Liver (tissue), 9 donors: ENCODE data around the gene RUSC1. TPM values are rescaled to one million over a fixed set of nuclear protein-coding genes. Genes with fewer than 3 reads are reported as not detected.
A peak's percentile ranks its signal among the peaks of the same experiment; 100 is the strongest.

ENCODE experiments used
- DNase-seq: peaks from one replicate; pipeline ENCODE4 v3.0.0-alpha.2; 2017; ENCODE audit warnings: low spot score
- H3K27ac ChIP-seq, 2 donors: one replicate each; pipeline ENCODE4 v1.7.0; 2013; ENCODE audit warnings: inconsistent platforms in 2 of 2, low read length in 2 of 2, control low read depth in 1 of 2, low read depth in 1 of 2, mild to moderate bottlenecking in 1 of 2
- H3K27me3 ChIP-seq, 4 donors: one replicate each; pipeline versions ENCODE4 v1.6.1 to v1.7.0; 2013; ENCODE audit warnings: low read length in 3 of 4, inconsistent platforms in 1 of 4, mild to moderate bottlenecking in 1 of 4, moderate library complexity in 1 of 4; ENCODE audit not compliant: control insufficient read depth in 4 of 4, insufficient read depth in 4 of 4
- H3K36me3 ChIP-seq, 4 donors: one replicate each; pipeline versions ENCODE4 v1.6.1 to v1.7.0; 2013; ENCODE audit warnings: low read length in 3 of 4, mild to moderate bottlenecking in 3 of 4, low read depth in 1 of 4, moderate library complexity in 1 of 4; ENCODE audit not compliant: control insufficient read depth in 4 of 4, insufficient read depth in 3 of 4
- H3K4me1 ChIP-seq, 4 donors: one replicate each; pipeline versions ENCODE4 v1.6.1 to v1.7.0; 2013; ENCODE audit warnings: low read length in 3 of 4, mild to moderate bottlenecking in 3 of 4, moderate library complexity in 1 of 4; ENCODE audit not compliant: control insufficient read depth in 4 of 4, insufficient read depth in 4 of 4
- H3K4me3 ChIP-seq, 3 donors: one replicate each; pipeline versions ENCODE4 v1.6.1 to v1.7.0; 2013; ENCODE audit warnings: low read length in 3 of 3, control low read depth in 1 of 3, low read depth in 1 of 3, mild to moderate bottlenecking in 1 of 3
- H3K9ac ChIP-seq, 2 donors: one replicate each; pipeline ENCODE4 v1.7.0; 2013; ENCODE audit warnings: low read length in 2 of 2, mild to moderate bottlenecking in 2 of 2, moderate library complexity in 2 of 2, control low read depth in 1 of 2, low read depth in 1 of 2
- H3K9me3 ChIP-seq, 4 donors: one replicate each; pipeline versions ENCODE4 v1.6.1 to v1.7.0; 2013; ENCODE audit warnings: low read length in 3 of 4; ENCODE audit not compliant: control insufficient read depth in 4 of 4
- EGR1 ChIP-seq, 2 donors: IDR thresholded peaks; 2 replicates each; pipeline ENCODE4 v1.6.1; 2016 to 2018; ENCODE audit warnings: antibody characterized with exemption in 2 of 2, low read depth in 2 of 2
- FOXA1 ChIP-seq: IDR thresholded peaks from 2 replicates; pipeline ENCODE4 v1.6.1; 2016; ENCODE audit warnings: antibody characterized with exemption
- GABPA ChIP-seq, 2 donors: IDR thresholded peaks in 1 of 2; conservative IDR thresholded peaks in 1 of 2; 2 replicates each; pipeline ENCODE4 v1.6.1; 2016; ENCODE audit warnings: antibody characterized with exemption in 2 of 2, mild to moderate bottlenecking in 1 of 2, moderate library complexity in 1 of 2
- NR2F2 ChIP-seq: IDR thresholded peaks from 2 replicates; pipeline ENCODE4 v1.6.1; 2016; ENCODE audit warnings: antibody characterized with exemption
- RAD21 ChIP-seq, 2 donors: IDR thresholded peaks; 2 replicates each; pipeline ENCODE4 v1.6.1; 2016; ENCODE audit warnings: antibody characterized with exemption in 2 of 2, mild to moderate bottlenecking in 2 of 2
- RXRA ChIP-seq, 2 donors: IDR thresholded peaks; 2 replicates each; pipeline ENCODE4 v1.6.1; 2017 to 2018; ENCODE audit warnings: antibody characterized with exemption in 2 of 2, mild to moderate bottlenecking in 1 of 2
- SP1 ChIP-seq: IDR thresholded peaks from 2 replicates; pipeline ENCODE4 v1.6.1; 2018; ENCODE audit warnings: antibody characterized with exemption, mild to moderate bottlenecking
- TAF1 ChIP-seq: conservative IDR thresholded peaks from 2 replicates; pipeline ENCODE4 v1.6.1; 2016; ENCODE audit warnings: antibody characterized with exemption, mild to moderate bottlenecking
- YY1 ChIP-seq: IDR thresholded peaks from 2 replicates; pipeline ENCODE4 v1.6.1; 2016; ENCODE audit warnings: antibody characterized with exemption, mild to moderate bottlenecking
- WGBS: extraction: QIAGEN DNeasy Blood & Tissue Kit; methylation state at CpG from one replicate; pipeline ENCODE4 v1.1.7; 2013; 5-methylcytosine and 5-hydroxymethylcytosine counted together
- polyA plus RNA-seq, 2 donors: library from polyadenylated mRNA; stranded (reverse) in 1 of 2; unstranded in 1 of 2; fragments of 200-250 nt in 1 of 2; fragments of >200 nt in 1 of 2; fragmentation: Nextera tagmentation in 1 of 2; extraction: Ambion mirVana in 1 of 2; gene quantifications; one replicate each; pipeline versions ENCODE4 v1.2.1 to v1.2.3, GENCODE V29; 2013 to 2015
- total RNA-seq, 2 donors: library from RNA; depleted of rRNA; stranded (reverse); fragments of >200 nt; gene quantifications; one replicate each; pipeline ENCODE4 v1.2.3, GENCODE V29; 2014
- TF ChIP-seq, protein P1 (sequence below): IDR thresholded peaks from 2 replicates; pipeline ENCODE4 v1.6.1; 2016; ENCODE audit warnings: antibody characterized with exemption, mild to moderate bottlenecking
- TF ChIP-seq, protein P2 (sequence below): IDR thresholded peaks from 2 replicates; pipeline ENCODE4 v1.6.1; 2016; ENCODE audit warnings: antibody characterized with exemption
- TF ChIP-seq, protein P3 (sequence below): IDR thresholded peaks from 2 replicates; pipeline ENCODE4 v1.6.1; 2016; ENCODE audit warnings: antibody characterized with exemption
- donor health status: healthy.
- donor health status: healthy.
- donor health status: healthy.
- donor health status: healthy.
- donor health status: healthy.

The RUSC1 gene
- total and polyA plus RNA-seq, 4 donors = 3.9 to 6.7 (median 5.7) TPM

DNA sequence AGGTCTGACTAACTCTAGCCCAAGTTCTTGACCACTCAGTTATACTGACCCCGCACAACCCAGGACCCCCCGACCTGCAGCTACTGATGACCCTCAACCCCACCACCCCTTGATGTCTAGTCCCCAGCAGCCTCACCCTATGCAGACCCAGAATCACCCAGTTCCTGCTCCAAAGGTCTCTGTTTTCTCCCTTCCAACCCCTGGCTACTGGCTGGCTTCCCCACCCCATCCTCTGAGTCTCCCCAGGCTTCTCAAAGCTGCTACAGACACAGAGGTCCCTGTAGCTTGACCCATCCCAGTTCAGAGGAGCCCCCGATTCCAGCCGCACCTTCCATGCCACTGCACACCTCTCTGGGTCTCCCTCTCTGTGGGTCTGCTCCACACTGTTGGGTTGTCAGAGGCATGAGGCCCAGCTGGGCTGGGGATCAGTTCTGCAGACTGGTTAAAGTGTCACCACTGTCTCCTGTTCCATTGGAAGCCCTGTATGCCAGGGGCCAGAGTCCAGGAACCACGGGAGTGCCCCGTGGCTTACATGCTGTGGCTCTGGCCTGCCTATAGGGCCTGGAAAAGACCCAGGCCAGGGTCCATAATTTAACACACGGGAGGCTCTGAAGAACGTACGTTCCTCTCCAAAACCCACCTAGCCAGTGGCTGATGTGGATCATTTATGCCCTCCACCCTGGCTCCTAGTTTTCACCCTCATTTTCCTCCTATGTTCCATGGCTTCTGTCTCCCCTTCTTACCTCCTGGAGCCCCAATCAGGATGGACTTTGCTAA is 20.0 kb upstream of the RUSC1 start (continued):
- TF ChIP-seq, protein P1, sequence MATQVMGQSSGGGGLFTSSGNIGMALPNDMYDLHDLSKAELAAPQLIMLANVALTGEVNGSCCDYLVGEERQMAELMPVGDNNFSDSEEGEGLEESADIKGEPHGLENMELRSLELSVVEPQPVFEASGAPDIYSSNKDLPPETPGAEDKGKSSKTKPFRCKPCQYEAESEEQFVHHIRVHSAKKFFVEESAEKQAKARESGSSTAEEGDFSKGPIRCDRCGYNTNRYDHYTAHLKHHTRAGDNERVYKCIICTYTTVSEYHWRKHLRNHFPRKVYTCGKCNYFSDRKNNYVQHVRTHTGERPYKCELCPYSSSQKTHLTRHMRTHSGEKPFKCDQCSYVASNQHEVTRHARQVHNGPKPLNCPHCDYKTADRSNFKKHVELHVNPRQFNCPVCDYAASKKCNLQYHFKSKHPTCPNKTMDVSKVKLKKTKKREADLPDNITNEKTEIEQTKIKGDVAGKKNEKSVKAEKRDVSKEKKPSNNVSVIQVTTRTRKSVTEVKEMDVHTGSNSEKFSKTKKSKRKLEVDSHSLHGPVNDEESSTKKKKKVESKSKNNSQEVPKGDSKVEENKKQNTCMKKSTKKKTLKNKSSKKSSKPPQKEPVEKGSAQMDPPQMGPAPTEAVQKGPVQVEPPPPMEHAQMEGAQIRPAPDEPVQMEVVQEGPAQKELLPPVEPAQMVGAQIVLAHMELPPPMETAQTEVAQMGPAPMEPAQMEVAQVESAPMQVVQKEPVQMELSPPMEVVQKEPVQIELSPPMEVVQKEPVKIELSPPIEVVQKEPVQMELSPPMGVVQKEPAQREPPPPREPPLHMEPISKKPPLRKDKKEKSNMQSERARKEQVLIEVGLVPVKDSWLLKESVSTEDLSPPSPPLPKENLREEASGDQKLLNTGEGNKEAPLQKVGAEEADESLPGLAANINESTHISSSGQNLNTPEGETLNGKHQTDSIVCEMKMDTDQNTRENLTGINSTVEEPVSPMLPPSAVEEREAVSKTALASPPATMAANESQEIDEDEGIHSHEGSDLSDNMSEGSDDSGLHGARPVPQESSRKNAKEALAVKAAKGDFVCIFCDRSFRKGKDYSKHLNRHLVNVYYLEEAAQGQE = peak; percentile 94
- no peak for TF ChIP-seq NR2F2
- peak; percentile 53 to 75 for TF ChIP-seq RXRA (IDR thresholded peaks at IDR 0.05)

DNA sequence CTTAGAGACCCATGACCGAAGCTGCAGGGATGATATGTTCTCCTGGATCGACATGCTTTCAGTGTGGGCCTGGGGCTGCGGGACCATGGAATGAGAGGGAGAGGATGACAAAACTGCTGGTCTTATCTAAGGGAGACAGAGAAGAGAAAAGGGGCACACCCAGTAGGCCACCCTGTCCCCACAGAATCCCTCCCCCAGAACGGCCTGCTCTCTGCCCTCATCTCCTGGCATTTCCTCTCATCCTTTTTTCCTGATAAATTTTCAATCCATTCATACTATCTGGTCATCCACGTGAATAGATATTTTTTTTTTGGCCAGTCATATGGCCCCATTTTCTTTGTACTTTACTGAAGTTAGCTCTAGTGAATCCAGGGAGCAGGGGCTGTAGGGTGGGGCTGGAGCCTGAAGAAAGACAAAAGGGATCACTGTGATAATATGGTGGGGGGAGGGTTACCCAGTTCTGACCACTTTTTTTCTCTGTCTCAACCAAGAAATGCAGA is 19.3 kb upstream of the RUSC1 start, which contains the start of gene PKLR:
Gene PKLR (minus strand): TSS at position 97 of the 500 bp plus-strand sequence. CDS start 43 bp downstream, at position 54.
- Histone ChIP-seq H3K9ac (peak within 1 kb of the TSS; percentile 38 to 60), H3K27ac (peak within 1 kb of the TSS; percentile 86 to 88), H3K36me3 (no peaks in the 10 kb centered on the region), H3K4me1 (peaks cover 7 to 37% (median 22%) of the 10 kb centered on the region in 4 donors), H3K9me3 (no peaks in the 10 kb centered on the region), H3K27me3 (no peaks in the 10 kb centered on the region), H3K4me3 (peak within 1 kb of the TSS; percentile 6 to 56 (median 50))
- 76% methylated on average over 5 of the region's 5 CpGs for WGBS
- no peak for DNase-seq
- TF ChIP-seq EGR1 (IDR thresholded peaks at IDR 0.05; ENCODE audit: low read depth in 2 of 2) (no peak), TAF1 (no peak), RAD21 (IDR thresholded peaks at IDR 0.05) (no peak), YY1 (no peak), FOXA1 (no peak), GABPA (IDR thresholded peaks at IDR 0.05 in 1 of 2, conservative IDR thresholded peaks at IDR 0.05 in 1 of 2) (no peak), NR2F2 (no peak), SP1 (no peak)
- TF ChIP-seq, protein P1 = no peak
- TF ChIP-seq, protein P2, sequence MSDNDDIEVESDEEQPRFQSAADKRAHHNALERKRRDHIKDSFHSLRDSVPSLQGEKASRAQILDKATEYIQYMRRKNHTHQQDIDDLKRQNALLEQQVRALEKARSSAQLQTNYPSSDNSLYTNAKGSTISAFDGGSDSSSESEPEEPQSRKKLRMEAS = no peak
- TF ChIP-seq, protein P3, sequence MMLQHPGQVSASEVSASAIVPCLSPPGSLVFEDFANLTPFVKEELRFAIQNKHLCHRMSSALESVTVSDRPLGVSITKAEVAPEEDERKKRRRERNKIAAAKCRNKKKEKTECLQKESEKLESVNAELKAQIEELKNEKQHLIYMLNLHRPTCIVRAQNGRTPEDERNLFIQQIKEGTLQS = no peak
